A549 (cell line): ENCODE measurements around the gene ZNF652. TPM values are rescaled to one million over a fixed set of nuclear protein-coding genes. Genes with fewer than 3 reads are reported as not detected.

Experiments used
- ATAC-seq, 2 experiments: fragments of 200-7000 bp in 1 of 2; fragments of >200 bp in 1 of 2; cut with Nextera tagmentation in 1 of 2; cut with Tn5 transposase in 1 of 2; 3 replicates each; pipeline versions ENCODE4 v1.8.0 to v1.9.1; 2018 to 2020; ENCODE audit warnings: mild to moderate bottlenecking in 1 of 2, moderate library complexity in 1 of 2
- CTCF ChIA-PET: fragments of 300-600 bp; sonication (Branson Sonifier 250); formaldehyde crosslinking; extraction: SDS; loops from one replicate; lab custom pipeline; 2021; ENCODE audit warnings: antibody characterized with exemption, inconsistent platforms; lab: Yijun Ruan, JAX
- POLR2A ChIA-PET: fragments of 350-600 bp; formaldehyde crosslinking; extraction: SDS; loops from one replicate; lab custom pipeline; 2021; ENCODE audit warnings: antibody characterized with exemption, inconsistent platforms; lab: Yijun Ruan, JAX
- DNase-seq, 2 experiments: peaks; one replicate each; pipeline versions ENCODE4 v3.0.0 to v3.0.0-alpha.2; 2011 to 2016; ENCODE audit warnings: low read depth in 1 of 2, low spot score in 1 of 2
- FAIRE-seq: peaks from 2 replicates; lab custom pipeline; 2011; peaks lifted over from hg19 to GRCh38; lab: Jason Lieb, UNC
- H3K27ac ChIP-seq, 2 experiments: fragments of >200 bp; sonication (Bioruptor Twin); formaldehyde crosslinking; 3 replicates each; pipeline ENCODE4 v1.5.1; 2016 to 2017
- H3K4me1 ChIP-seq: fragments of >200 bp; sonication (Bioruptor Twin); formaldehyde crosslinking; 3 replicates; pipeline ENCODE4 v1.6.1; 2016
- H3K4me2 ChIP-seq: fragments of >200 bp; sonication (Bioruptor Twin); formaldehyde crosslinking; 3 replicates; pipeline ENCODE4 v1.6.1; 2016
- H3K4me3 ChIP-seq: fragments of >200 bp; sonication (Bioruptor Twin); formaldehyde crosslinking; 3 replicates; pipeline ENCODE4 v1.5.1; 2016
- H3K9me3 ChIP-seq: fragments of >200 bp; sonication (Bioruptor Twin); formaldehyde crosslinking; 3 replicates; pipeline ENCODE4 v1.6.1; 2016
- BCL3 ChIP-seq: fragments of >200 bp; sonication (Bioruptor Twin); formaldehyde crosslinking; IDR thresholded peaks from 3 replicates; pipeline ENCODE4 v1.6.1; 2016
- CBX2 ChIP-seq: fragments of 200-600 bp; sonication (generic); IDR thresholded peaks from 2 replicates; pipeline ENCODE4 v1.6.1; 2016; ENCODE audit warnings: low read depth, mild to moderate bottlenecking, borderline replicate concordance
- CBX8 ChIP-seq: fragments of 200-600 bp; sonication (generic); IDR thresholded peaks from 2 replicates; pipeline ENCODE4 v1.6.1; 2016
- CHD4 ChIP-seq: fragments of 200-600 bp; sonication (generic); IDR thresholded peaks from 2 replicates; pipeline ENCODE4 v1.6.1; 2016; ENCODE audit warnings: antibody characterized with exemption, mild to moderate bottlenecking, borderline replicate concordance
- ELK1 ChIP-seq: fragments of 150-350 bp; IDR thresholded peaks from 2 replicates; pipeline ENCODE4 v1.6.1; 2014; ENCODE audit warnings: low read depth, mild to moderate bottlenecking, low read length
- EP300 ChIP-seq, 2 experiments: fragments of >200 bp; sonication (Bioruptor Twin); formaldehyde crosslinking; IDR thresholded peaks; 2 replicates in 1 of 2; 3 replicates in 1 of 2; pipeline ENCODE4 v1.6.1; 2016 to 2017
- FOSB ChIP-seq: fragments of 250-450 bp; sonication (Bioruptor Pico); IDR thresholded peaks from 2 replicates; pipeline ENCODE4 v1.5.0; 2020; ENCODE audit warnings: mild to moderate bottlenecking, moderate library complexity
- HOXB5 ChIP-seq: fragments of 250-450 bp; sonication (Bioruptor Pico); IDR thresholded peaks from 2 replicates; pipeline ENCODE4 v1.5.0; 2020; ENCODE audit warnings: mild to moderate bottlenecking, moderate library complexity
- JUNB ChIP-seq: fragments of >200 bp; sonication (Bioruptor Twin); formaldehyde crosslinking; IDR thresholded peaks from 2 replicates; pipeline ENCODE4 v1.6.1; 2016
- KDM5A ChIP-seq: fragments of 200-600 bp; sonication (generic); IDR thresholded peaks from 2 replicates; pipeline ENCODE4 v1.6.1; 2016; ENCODE audit warnings: antibody characterized with exemption, mild to moderate bottlenecking
- MAFK ChIP-seq: fragments of 450-650 bp; IDR thresholded peaks from 2 replicates; pipeline ENCODE4 v1.6.1; 2014; ENCODE audit not compliant: partially characterized antibody
- PHF8 ChIP-seq: fragments of 200-600 bp; sonication (generic); IDR thresholded peaks from 2 replicates; pipeline ENCODE4 v1.6.1; 2016; ENCODE audit warnings: low read depth, mild to moderate bottlenecking, antibody characterized with exemption, moderate library complexity, borderline replicate concordance
- RAD21 ChIP-seq, 2 experiments: fragments of >200 bp in 1 of 2; sonication (Bioruptor Twin) in 1 of 2; formaldehyde crosslinking in 1 of 2; IDR thresholded peaks in 1 of 2; conservative IDR thresholded peaks in 1 of 2; 2 replicates in 1 of 2; 3 replicates in 1 of 2; pipeline ENCODE4 v1.6.1; 2012 to 2018; ENCODE audit warnings: inconsistent platforms in 1 of 2
- RARB ChIP-seq: fragments of 250-450 bp; sonication (Bioruptor Pico); IDR thresholded peaks from 2 replicates; pipeline ENCODE4 v1.8.0; 2021; ENCODE audit warnings: mild to moderate bottlenecking, moderate library complexity
- RCOR1 ChIP-seq: fragments of 150-350 bp; IDR thresholded peaks from 2 replicates; pipeline ENCODE4 v1.6.1; 2014; ENCODE audit warnings: antibody characterized with exemption, low read length, low read depth
- REST ChIP-seq: fragments of 200-600 bp; sonication (generic); IDR thresholded peaks from 2 replicates; pipeline ENCODE4 v1.6.1; 2016; ENCODE audit warnings: antibody characterized with exemption, mild to moderate bottlenecking, moderate library complexity
- RFX5 ChIP-seq: fragments of 450-650 bp; IDR thresholded peaks from 2 replicates; pipeline ENCODE4 v1.7.1; 2014; ENCODE audit warnings: antibody characterized with exemption, mild to moderate bottlenecking, moderate library complexity
- SREBF2 ChIP-seq: fragments of 450-650 bp; IDR thresholded peaks from 2 replicates; pipeline ENCODE4 v1.6.1; 2014; ENCODE audit warnings: mild to moderate bottlenecking, moderate library complexity
- TP53 ChIP-seq: fragments of 250-450 bp; sonication (Bioruptor Pico); IDR thresholded peaks from 2 replicates; pipeline ENCODE4 v1.5.0; 2021; ENCODE audit warnings: mild to moderate bottlenecking, moderate library complexity
- ZFP36 ChIP-seq: fragments of 450-650 bp; IDR thresholded peaks from 2 replicates; pipeline ENCODE4 v1.6.1; 2014; ENCODE audit warnings: borderline replicate concordance; ENCODE audit not compliant: partially characterized antibody
- ZNF302 ChIP-seq: fragments of 250-450 bp; sonication (Bioruptor Pico); IDR thresholded peaks from 2 replicates; pipeline ENCODE4 v1.9.0; 2021; ENCODE audit warnings: inconsistent platforms, mild to moderate bottlenecking, moderate library complexity
- ZSCAN20 ChIP-seq: fragments of 250-450 bp; sonication (Bioruptor Pico); IDR thresholded peaks from 2 replicates; pipeline ENCODE4 v1.8.0; 2022; ENCODE audit warnings: mild to moderate bottlenecking, moderate library complexity
- WGBS: methylation state at CpG from one replicate; pipeline ENCODE4 v1.1.6; 2017; ENCODE audit errors: missing lambda C conversion rate; 5-methylcytosine and 5-hydroxymethylcytosine counted together
- polyA plus RNA-seq, 4 experiments: library from polyadenylated mRNA; depleted of rRNA in 3 of 4; stranded (reverse); fragments of >200 nt; fragmentation: RNase III in 1 of 4; extraction: RNeasy Plus Mini Kit Qiagen cat#74134 plus additional on column Dnase treatment in 1 of 4; gene quantifications; 2 replicates in 3 of 4; 3 replicates in 1 of 4; pipeline ENCODE4 v1.2.3, GENCODE V29; 2011 to 2017

The ZNF652 gene
- polyA plus RNA-seq, 2 of the 4 experiments (the other 2 are of a cell fraction), result 5.7 to 14.8 TPM

GRCh38 chr17:49388692-49389513 is 26.9 kb upstream of the ZNF652 start (continued):
- TF ChIP-seq ZNF302 (CRISPR knock-in tag) (no peak), REST (no peak), RAD21 (conservative IDR thresholded peaks at IDR 0.05 in 1 of 2, IDR thresholded peaks at IDR 0.05 in 1 of 2) (no peak), RARB (no peak)

GRCh38 chr17:49388290-49388640 is 26.2 kb upstream of the ZNF652 start:
- H3K4me3 ChIP-seq, result no peak overlapping the region
- DNase-seq (no peak), ATAC-seq (no peak), FAIRE-seq (no peak)
- ChIA-PET POLR2A (no interaction called here), CTCF (interaction anchor here (2.0 to 18.2 kb wide), 4 partner anchors 20 to 168 kb away, joined by 8 to 417 read pairs (median 20); no protein-coding TSS in a partner anchor)
- H3K4me1 ChIP-seq, result peaks cover 7% of the 10 kb centered on the region; the same call in 1 of the 3 replicates
- no peak overlapping the region for H3K27ac ChIP-seq
- 82% methylated on average over 6 of the region's 6 CpGs for WGBS
- no peak overlapping the region for H3K4me2 ChIP-seq
- TF ChIP-seq MAFK (no peak), RAD21 (conservative IDR thresholded peaks at IDR 0.05 in 1 of 2, IDR thresholded peaks at IDR 0.05 in 1 of 2) (no peak), ZFP36 (no peak), HOXB5 (no peak), SREBF2 (no peak), KDM5A (no peak), PHF8 (no peak), EP300 (IDR thresholded peaks at IDR 0.05) (no peak), FOSB (CRISPR knock-in tag) (no peak), TP53 (CRISPR knock-in tag) (no peak), ZSCAN20 (CRISPR knock-in tag) (no peak), CBX2 (no peak), BCL3 (no peak)
- H3K9me3 ChIP-seq, result no peaks in the 10 kb centered on the region; the same call in 2 of the 3 replicates

- 64% methylated on average over 11 of the region's 11 CpGs for WGBS
- Histone ChIP-seq H3K9me3 (no peaks in the 10 kb centered on the region; the same call in 2 of the 3 replicates), H3K27ac (no peak overlapping the region), H3K4me3 (no peak overlapping the region), H3K4me1 (peaks cover 7% of the 10 kb centered on the region; the same call in 1 of the 3 replicates), H3K4me2 (no peak overlapping the region)
- DNase-seq, result no peak
- ChIA-PET CTCF (interaction anchor here (0.8 to 18.2 kb wide), 7 partner anchors 8 to 169 kb away, joined by 3 to 417 read pairs (median 7); no protein-coding TSS in a partner anchor), POLR2A (no interaction called here)
- FAIRE-seq, result no peak
- peak; percentile 14; a peak in 1 of 6 replicates for ATAC-seq
- TF ChIP-seq CHD4 (no peak), RCOR1 (no peak), JUNB (no peak), ELK1 (no peak), MAFK (no peak), CBX8 (no peak), RFX5 (no peak)
Measured at GRCh38 chr17:49387498-49388289, 25.6 kb upstream of the ZNF652 start.
